Measurements from ENCODE around the gene ADH1C.

DNA sequence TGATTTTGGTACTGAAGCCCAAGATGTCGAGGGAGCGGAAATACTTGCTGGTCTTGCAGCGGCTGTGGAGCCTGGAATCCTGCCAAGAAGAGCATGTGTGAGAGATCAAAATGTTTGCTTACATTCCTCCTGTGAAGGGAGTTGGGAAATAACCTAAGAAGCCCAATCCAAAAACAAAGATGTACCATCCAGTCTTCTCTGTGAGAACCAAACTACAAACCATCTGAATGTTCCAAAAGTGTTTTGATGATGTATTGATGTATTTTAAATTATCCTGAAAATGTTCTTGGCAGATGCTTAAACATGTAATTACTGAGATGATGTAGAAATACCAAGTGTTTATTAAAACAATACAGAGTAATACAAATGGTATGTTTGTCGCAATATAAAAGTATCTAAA is 51.6 kb downstream of the ADH1C start:
- TF ChIP-seq SIN3A (IDR thresholded peaks at IDR 0.05; ENCODE audit: borderline replicate concordance, insufficient read depth, low read length) = no peak
- no peak for TF ChIP-seq POLR2AphosphoS5 (IDR thresholded peaks at IDR 0.05; ENCODE audit: low read depth, low read length)
- TF ChIP-seq TAF1 (IDR thresholded peaks at IDR 0.05; ENCODE audit: borderline replicate concordance, insufficient read depth, low read length) = no peak
- TF ChIP-seq, protein P1, sequence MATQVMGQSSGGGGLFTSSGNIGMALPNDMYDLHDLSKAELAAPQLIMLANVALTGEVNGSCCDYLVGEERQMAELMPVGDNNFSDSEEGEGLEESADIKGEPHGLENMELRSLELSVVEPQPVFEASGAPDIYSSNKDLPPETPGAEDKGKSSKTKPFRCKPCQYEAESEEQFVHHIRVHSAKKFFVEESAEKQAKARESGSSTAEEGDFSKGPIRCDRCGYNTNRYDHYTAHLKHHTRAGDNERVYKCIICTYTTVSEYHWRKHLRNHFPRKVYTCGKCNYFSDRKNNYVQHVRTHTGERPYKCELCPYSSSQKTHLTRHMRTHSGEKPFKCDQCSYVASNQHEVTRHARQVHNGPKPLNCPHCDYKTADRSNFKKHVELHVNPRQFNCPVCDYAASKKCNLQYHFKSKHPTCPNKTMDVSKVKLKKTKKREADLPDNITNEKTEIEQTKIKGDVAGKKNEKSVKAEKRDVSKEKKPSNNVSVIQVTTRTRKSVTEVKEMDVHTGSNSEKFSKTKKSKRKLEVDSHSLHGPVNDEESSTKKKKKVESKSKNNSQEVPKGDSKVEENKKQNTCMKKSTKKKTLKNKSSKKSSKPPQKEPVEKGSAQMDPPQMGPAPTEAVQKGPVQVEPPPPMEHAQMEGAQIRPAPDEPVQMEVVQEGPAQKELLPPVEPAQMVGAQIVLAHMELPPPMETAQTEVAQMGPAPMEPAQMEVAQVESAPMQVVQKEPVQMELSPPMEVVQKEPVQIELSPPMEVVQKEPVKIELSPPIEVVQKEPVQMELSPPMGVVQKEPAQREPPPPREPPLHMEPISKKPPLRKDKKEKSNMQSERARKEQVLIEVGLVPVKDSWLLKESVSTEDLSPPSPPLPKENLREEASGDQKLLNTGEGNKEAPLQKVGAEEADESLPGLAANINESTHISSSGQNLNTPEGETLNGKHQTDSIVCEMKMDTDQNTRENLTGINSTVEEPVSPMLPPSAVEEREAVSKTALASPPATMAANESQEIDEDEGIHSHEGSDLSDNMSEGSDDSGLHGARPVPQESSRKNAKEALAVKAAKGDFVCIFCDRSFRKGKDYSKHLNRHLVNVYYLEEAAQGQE (IDR thresholded peaks at IDR 0.05; ENCODE audit: insufficient read depth in 1 of 2, low read depth in 2 of 2, low read length in 2 of 2) = no peak

Measured in PFSK-1 (cell line).